SJSA1 (cell line): ENCODE measurements around the gene PLCH1. TPM values are rescaled to one million over a fixed set of nuclear protein-coding genes. Genes with fewer than 3 reads are reported as not detected.

ENCODE experiments used
- DNase-seq, 2 experiments: peaks; one replicate each; pipeline ENCODE4 v3.0.0-alpha.2; 2015 to 2020; ENCODE audit warnings: low spot score in 2 of 2, low read depth in 1 of 2
- H3K27ac ChIP-seq: fragments of 250-450 bp; sonication (Bioruptor Pico); 2 replicates; pipeline ENCODE4 v1.5.1; 2020; ENCODE audit warnings: mild to moderate bottlenecking, moderate library complexity
- H3K27me3 ChIP-seq: fragments of 250-450 bp; sonication (Bioruptor Pico); replicated peaks from 2 replicates; pipeline ENCODE4 v1.5.1; 2020; ENCODE audit warnings: mild to moderate bottlenecking, moderate library complexity
- H3K36me3 ChIP-seq: fragments of 250-450 bp; sonication (Bioruptor Pico); 2 replicates; pipeline ENCODE4 v1.5.1; 2020; ENCODE audit warnings: mild to moderate bottlenecking
- H3K4me1 ChIP-seq: fragments of 250-450 bp; sonication (Bioruptor Pico); replicated peaks from 2 replicates; pipeline ENCODE4 v1.6.1; 2021; ENCODE audit warnings: mild to moderate bottlenecking
- H3K4me3 ChIP-seq: fragments of 250-450 bp; sonication (Bioruptor Pico); 2 replicates; pipeline ENCODE4 v1.5.1; 2020; ENCODE audit warnings: mild to moderate bottlenecking
- H3K9me3 ChIP-seq: fragments of 250-450 bp; sonication (Bioruptor Pico); replicated peaks from 2 replicates; pipeline ENCODE4 v1.5.1; 2020; ENCODE audit warnings: mild to moderate bottlenecking
- total RNA-seq: library from RNA; depleted of rRNA; stranded (reverse); fragments of >200 nt; shearing (Covaris generic); gene quantifications from 2 replicates; pipeline ENCODE4 v1.2.3, GENCODE V29; 2014

The PLCH1 gene
- total RNA-seq, 1 experiment from 2014 or later: 0.13 TPM

DNA sequence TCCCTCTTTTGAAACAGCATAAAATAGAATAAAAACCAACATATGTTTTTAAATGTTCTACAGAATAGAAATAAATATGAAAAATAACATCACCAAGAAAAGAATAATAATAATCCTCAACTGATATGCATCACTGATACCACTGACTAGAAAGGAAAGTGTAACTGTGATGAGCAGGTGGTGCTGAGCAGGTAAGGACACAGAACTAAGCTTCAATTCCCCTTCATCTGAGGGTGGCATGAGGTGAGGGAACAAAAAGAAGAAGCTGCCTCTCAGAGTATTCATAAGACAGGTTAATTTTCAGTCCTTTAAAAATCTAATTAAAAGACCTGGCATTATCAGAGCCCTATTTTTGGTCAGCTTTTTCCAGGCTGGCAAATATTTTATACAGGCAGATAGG lies 216.3 kb downstream of the PLCH1 start:
- DNase-seq: no peak

DNA sequence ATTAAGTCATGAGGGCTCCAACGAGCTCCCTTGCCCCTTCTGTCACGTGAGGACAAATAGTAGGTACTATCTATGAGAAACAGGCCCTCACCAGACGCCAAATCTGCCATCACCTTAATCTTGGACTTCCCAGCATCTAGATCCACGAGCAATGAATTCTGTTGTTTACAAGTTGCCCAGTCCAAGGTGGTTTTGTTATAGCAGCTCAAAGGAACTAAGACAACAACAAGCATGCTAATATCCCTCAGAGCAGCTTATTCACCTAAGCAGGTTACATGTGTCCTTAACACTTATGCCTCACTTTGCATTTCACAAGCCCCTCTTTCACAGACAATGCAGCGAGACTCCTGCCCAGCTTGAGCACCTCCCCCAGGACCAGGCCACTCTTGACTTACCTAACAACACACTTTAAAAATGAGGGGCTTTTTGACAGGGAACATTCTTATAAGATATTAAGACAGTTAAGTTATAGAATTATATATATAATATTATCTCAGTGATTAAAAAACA lies 219.5 kb downstream of the PLCH1 start:
- Histone ChIP-seq H3K27ac (no peak overlapping the region), H3K9me3 (no peaks in the 10 kb centered on the region), H3K4me1 (no peaks in the 10 kb centered on the region), H3K27me3 (no peaks in the 10 kb centered on the region), H3K4me3 (no peak overlapping the region), H3K36me3 (no peaks in the 10 kb centered on the region)
- DNase-seq: no peak

More for the DNA sequence above, 216.3 kb downstream of the PLCH1 start:
- no peaks in the 10 kb centered on the region; the same call in 1 of the 2 replicates for H3K9me3 ChIP-seq
- H3K36me3 ChIP-seq: no peaks in the 10 kb centered on the region
- no peaks in the 10 kb centered on the region for H3K27me3 ChIP-seq
- no peaks in the 10 kb centered on the region for H3K4me1 ChIP-seq
- H3K27ac ChIP-seq: no peak overlapping the region
- no peak overlapping the region for H3K4me3 ChIP-seq

DNA sequence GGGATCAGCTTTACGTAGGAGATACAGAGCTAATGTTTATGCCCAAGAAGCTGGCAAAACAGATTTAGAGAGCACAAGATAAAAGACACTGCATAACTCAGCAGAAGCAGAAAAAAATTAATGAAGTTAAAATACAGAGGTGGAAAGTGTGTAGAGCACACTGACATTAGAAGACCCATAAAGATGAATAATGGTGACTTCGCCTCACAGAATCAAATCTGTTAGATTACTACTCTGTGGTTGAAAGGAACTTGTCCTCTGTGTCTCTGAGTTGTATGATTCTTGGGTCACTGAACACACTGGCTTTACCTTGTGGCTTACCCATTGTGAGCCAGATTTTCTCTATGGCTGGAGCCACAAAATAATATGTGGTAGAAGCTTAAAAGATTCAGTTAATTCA lies 224.4 kb downstream of the PLCH1 start:
- Histone ChIP-seq H3K27ac (no peak overlapping the region), H3K36me3 (no peaks in the 10 kb centered on the region), H3K27me3 (no peaks in the 10 kb centered on the region), H3K9me3 (no peaks in the 10 kb centered on the region), H3K4me1 (no peaks in the 10 kb centered on the region), H3K4me3 (no peak overlapping the region)
- no peak for DNase-seq

DNA sequence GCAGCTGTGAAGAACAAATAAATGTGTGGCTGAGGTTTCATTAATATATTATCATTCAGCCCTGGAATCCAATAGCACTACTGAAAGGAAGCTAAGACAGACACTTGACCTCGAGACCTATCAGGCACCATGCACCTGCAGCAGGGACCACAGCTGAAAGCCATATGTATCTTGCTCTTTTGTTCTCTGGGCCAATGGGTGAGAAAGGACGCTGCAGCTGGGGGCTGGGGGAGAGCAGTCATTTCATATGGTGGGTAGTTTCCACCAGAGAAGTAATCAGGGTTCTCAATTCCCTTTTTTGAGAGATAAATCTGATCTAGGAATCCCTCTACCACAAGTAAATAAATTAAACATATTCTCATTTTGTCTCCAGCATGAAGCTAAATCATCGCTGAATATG lies 225.8 kb downstream of the PLCH1 start:
- Histone ChIP-seq H3K27me3 (no peaks in the 10 kb centered on the region), H3K27ac (no peak overlapping the region), H3K4me1 (no peaks in the 10 kb centered on the region), H3K9me3 (no peaks in the 10 kb centered on the region), H3K4me3 (no peak overlapping the region), H3K36me3 (no peaks in the 10 kb centered on the region)
- no peak for DNase-seq

DNA sequence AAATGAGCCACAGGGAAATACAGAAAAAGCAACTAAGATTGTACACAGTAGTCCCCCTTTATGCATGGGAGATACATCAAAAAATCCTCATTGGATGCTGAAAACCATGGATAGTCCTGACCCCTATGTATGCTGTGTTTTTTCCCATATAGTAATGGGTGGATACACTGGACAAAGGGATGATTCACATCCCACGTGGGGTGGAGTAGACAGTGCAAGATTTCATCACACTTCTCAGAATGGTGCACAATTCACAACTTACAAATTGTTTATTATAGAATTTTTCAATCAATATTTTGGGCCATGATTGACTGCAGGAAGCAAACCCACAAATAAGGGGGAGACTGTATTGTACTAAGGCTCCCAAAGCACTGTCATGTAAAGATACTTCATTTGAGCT lies 227.0 kb downstream of the PLCH1 start:
- Histone ChIP-seq H3K27me3 (no peaks in the 10 kb centered on the region), H3K36me3 (no peaks in the 10 kb centered on the region), H3K4me1 (no peaks in the 10 kb centered on the region), H3K27ac (no peak overlapping the region), H3K4me3 (no peak overlapping the region), H3K9me3 (no peaks in the 10 kb centered on the region)
- DNase-seq: no peak

DNA sequence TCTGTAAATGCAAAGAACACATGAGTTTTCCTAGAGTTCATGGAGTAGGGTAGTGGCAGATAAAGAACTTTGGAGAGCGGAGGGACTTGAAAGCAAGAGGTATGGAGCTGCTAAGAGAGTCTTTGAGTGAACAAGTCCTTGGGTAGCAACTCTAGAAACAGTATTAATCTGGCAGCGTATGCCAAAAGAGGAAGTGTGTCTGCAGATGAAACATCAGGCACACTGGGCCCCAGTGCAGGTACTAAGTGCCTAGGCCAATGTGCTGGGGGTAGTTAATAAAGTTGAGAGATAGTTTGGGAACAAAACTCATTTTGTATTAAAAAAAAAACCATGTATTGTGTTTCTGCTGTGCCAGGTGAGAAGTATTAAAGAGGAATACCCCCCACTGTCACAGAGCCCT lies 228.4 kb downstream of the PLCH1 start:
- H3K27me3 ChIP-seq: no peaks in the 10 kb centered on the region

DNA sequence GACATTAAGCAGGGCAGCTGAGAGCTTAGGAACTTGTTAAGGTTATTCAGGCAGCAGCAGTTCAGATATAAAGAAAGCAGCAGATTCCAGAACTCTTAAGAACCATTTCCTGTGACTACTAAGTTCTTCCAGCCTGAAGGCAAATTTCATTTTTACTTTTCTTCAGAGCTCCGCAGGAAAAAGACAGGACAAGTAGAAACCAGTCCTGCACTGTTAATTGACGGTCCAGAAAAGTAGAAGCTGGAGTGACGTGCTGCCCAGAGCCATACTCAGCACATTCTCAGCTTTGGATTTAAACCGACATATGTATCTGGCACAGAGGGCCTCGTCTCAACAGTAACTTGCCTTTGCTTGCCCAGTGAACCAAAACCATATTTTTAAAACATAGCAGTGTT lies 232.0 kb downstream of the PLCH1 start:
- H3K4me3 ChIP-seq: no peak overlapping the region
- H3K9me3 ChIP-seq: no peaks in the 10 kb centered on the region
- no peak for DNase-seq
- H3K27me3 ChIP-seq: no peaks in the 10 kb centered on the region
- H3K36me3 ChIP-seq: no peaks in the 10 kb centered on the region
- H3K27ac ChIP-seq: no peak overlapping the region
- H3K4me1 ChIP-seq: no peaks in the 10 kb centered on the region

More for the DNA sequence above, 228.4 kb downstream of the PLCH1 start:
- no peaks in the 10 kb centered on the region for H3K4me1 ChIP-seq
- no peak overlapping the region for H3K4me3 ChIP-seq
- no peak overlapping the region for H3K27ac ChIP-seq
- H3K9me3 ChIP-seq: no peaks in the 10 kb centered on the region
- no peaks in the 10 kb centered on the region for H3K36me3 ChIP-seq
- no peak for DNase-seq

DNA sequence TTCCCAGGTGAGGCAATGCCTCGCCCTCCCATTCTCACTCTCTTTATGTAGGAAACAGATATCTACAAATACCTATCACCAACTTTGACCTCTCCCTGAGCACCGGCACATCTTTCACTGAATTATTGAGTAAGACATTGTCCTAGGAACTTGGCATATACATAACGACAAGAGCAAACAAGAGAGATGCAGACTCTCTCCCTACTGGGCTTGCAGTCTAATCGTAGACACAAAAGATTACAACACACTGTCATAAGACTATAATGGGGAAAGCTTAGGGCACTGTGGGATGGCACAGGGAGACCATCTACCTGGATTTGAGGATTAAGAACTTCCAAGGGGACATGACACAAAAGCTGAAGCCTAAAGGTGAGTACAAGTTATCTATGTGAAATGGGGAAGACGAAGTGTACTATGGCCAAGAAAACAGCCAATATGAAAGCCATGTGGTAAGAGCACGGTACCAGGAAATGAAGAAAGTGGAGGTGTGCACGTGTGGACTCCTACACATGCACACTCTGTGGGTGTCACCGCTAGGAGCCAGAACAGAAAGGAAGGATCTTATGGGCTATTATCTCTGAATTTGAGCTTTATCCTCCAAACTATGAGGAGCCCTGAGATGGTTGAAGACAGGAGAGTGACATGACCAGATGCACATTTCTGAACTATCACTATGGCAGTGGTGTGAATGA lies 232.6 kb downstream of the PLCH1 start:
- Histone ChIP-seq H3K4me3 (no peak overlapping the region), H3K36me3 (no peaks in the 10 kb centered on the region), H3K4me1 (no peaks in the 10 kb centered on the region), H3K27ac (no peak overlapping the region), H3K9me3 (no peaks in the 10 kb centered on the region), H3K27me3 (no peaks in the 10 kb centered on the region)
- DNase-seq: no peak

DNA sequence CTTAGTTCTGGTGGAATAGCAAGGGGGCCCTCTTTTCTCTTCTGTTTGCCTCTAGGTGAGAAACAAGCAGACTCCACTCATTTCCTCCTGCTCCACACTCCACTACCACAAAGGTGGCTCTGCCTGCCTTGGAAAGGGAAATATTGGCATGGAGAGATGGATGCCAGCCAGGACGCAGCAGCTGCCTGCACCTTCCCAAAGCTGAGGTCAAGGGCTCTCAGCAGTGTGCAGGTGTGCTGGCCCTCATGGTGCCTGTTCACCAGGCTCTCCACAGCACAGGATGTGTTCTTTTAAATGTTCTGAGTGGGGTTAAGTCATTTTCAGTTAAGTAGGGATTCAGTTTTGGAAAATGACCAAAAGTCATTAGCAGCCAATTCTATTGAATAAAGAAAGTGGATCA lies 240.2 kb downstream of the PLCH1 start:
- H3K4me1 ChIP-seq: no peaks in the 10 kb centered on the region; the same call in 1 of the 2 replicates
- no peaks in the 10 kb centered on the region for H3K27me3 ChIP-seq
- no peaks in the 10 kb centered on the region for H3K36me3 ChIP-seq
- no peak overlapping the region for H3K27ac ChIP-seq
- DNase-seq: no peak
- H3K9me3 ChIP-seq: no peaks in the 10 kb centered on the region
- H3K4me3 ChIP-seq: no peak overlapping the region

DNA sequence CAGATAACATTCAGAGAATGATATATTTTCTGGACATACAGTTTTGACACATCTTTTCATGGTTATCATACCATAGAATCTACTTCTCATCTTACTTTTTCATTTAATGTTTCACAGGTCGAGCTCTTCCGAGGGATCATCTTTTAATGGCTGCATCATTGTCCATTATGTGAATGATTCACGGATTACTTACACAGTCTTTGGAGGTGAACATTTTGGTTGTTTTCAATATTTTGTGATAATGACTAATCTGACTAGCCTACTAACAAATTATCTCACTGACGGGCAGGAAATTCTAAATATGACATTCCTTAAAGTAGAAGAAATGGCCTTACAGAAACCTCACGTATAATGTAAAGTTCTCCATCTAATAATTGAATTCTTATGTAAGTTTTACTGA lies 242.2 kb downstream of the PLCH1 start:
- Histone ChIP-seq H3K27me3 (no peaks in the 10 kb centered on the region), H3K9me3 (no peaks in the 10 kb centered on the region), H3K36me3 (no peaks in the 10 kb centered on the region), H3K27ac (no peak overlapping the region), H3K4me3 (no peak overlapping the region), H3K4me1 (peaks cover 16% of the 10 kb centered on the region)
- no peak for DNase-seq

DNA sequence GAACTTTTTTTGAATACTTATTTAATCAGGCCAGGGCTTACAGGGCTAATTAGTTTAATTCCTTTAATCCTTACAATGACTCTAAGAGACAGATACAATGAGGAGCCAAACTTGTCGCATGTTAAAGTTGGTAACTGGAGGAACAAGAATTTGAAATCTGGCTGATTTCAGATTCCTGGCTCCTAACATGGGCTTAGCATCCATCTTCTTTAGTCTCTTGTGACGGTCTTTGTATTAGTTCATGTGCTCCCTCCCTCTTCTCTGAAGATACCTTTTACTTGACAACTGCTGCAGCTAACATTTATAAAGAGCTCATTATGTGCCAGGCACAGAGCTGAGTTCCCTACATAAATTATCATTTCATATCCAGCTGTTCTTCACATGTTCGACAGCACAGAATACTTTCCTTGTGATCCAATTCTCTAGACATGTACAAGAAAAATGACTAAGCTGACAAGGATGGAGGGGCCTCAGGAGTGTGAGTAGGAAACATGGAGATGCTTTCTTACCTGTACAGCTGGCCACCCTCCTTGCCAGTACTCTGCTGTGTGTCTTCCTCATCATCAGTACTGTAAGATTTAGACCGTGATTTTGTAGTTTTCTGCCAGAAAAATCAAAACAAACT lies 244.6 kb downstream of the PLCH1 start:
- Histone ChIP-seq H3K27ac (no peak overlapping the region), H3K9me3 (no peaks in the 10 kb centered on the region), H3K4me3 (no peak overlapping the region), H3K36me3 (no peaks in the 10 kb centered on the region), H3K4me1 (peaks cover 20% of the 10 kb centered on the region), H3K27me3 (no peaks in the 10 kb centered on the region)
- DNase-seq: no peak

DNA sequence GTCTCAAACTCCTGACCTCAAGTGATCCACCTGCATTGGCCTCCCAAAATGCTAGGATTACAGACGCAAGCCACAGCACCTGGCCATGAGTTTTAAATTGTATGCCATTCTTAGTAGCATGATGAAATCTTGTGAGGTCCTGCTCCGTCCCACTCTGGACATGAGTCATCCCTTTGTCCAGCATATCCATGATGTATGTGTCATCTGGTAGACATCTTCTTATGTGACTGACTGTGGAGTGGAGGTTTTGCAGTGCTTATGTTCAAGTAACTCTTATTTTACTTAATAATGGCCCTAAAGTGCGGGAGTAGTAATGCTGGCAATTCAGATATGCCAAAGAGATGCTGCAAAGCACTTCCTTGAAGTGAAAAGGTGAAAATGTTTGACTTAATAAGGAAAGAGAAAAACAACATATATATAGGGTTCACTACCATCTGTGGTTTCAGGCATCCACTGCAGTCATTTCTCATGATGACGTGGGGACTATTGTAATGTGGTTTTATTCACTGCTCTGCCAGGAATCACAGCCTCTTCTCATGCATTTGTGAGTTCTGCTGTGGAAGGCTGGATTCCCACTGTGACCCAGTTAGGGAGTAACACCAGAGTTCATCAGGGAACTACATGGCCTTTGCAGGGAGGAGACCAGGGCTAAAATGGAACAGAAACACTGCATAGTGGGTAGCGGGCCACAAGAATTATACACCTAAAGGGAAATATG lies 246.8 kb downstream of the PLCH1 start:
- H3K27me3 ChIP-seq: no peaks in the 10 kb centered on the region
- no peaks in the 10 kb centered on the region for H3K9me3 ChIP-seq
- H3K27ac ChIP-seq: peak overlapping the region; percentile 81
- H3K4me3 ChIP-seq: no peak overlapping the region
- no peaks in the 10 kb centered on the region for H3K36me3 ChIP-seq
- peaks cover 20% of the 10 kb centered on the region for H3K4me1 ChIP-seq
- DNase-seq: peak; percentile 68 to 82

DNA sequence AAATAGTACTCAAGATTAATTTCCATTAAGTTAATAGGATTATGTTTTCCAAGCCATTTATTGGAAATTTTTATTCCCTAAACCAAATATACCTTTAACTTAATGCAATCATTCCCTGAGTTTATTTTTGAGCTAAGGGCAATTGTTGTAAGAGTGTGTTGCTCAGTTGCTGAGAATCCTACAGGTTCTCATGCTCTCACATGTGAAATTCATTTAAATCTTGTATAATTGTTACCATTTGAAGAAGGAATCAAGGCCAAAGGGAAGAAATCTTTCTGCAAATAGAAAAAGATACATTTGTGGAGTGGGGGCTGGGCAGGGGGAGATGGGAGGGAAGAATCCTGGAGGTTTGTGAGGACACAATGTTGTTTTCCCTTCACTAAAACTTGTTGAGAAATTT lies 248.7 kb downstream of the PLCH1 start:
- no peaks in the 10 kb centered on the region for H3K36me3 ChIP-seq

DNA sequence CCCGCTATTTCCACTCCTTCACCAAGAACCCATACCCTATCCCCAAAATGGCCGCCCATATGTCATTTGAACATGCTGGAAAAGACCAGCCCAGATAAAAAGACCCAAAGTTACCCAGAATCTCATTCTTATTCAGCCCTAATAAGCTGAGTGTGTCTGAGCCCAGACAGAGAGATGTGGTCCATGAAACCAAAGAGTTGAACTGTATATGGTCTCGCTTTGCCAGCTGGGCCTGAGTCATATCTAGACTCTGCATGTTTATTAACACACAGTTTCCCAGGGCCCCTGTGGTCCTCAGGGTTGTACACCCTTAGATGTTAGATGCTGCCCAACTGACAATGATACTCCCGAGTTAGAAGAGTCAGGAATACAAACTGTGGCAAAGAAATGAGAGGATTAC lies 249.5 kb downstream of the PLCH1 start:
- H3K9me3 ChIP-seq: no peaks in the 10 kb centered on the region
- no peak for DNase-seq

More for the DNA sequence above, 248.7 kb downstream of the PLCH1 start:
- no peaks in the 10 kb centered on the region for H3K9me3 ChIP-seq
- no peak overlapping the region for H3K27ac ChIP-seq
- DNase-seq: no peak
- H3K4me1 ChIP-seq: peaks cover 23% of the 10 kb centered on the region
- no peak overlapping the region for H3K4me3 ChIP-seq
- no peaks in the 10 kb centered on the region for H3K27me3 ChIP-seq

More for the DNA sequence above, 249.5 kb downstream of the PLCH1 start:
- Histone ChIP-seq H3K4me3 (no peak overlapping the region), H3K27ac (no peak overlapping the region), H3K27me3 (no peaks in the 10 kb centered on the region), H3K4me1 (peaks cover 23% of the 10 kb centered on the region), H3K36me3 (no peaks in the 10 kb centered on the region)
